PC-3 (cell line): ENCODE results near the gene PSORS1C2. TPM values are rescaled to one million over a fixed set of nuclear protein-coding genes. Genes with fewer than 3 reads are reported as not detected.

ENCODE experiments used
- ATAC-seq: fragments of 200-7000 bp; cut with Tn5 transposase; 2 replicates; pipeline ENCODE4 v1.9.1; 2020; ENCODE audit warnings: mild to moderate bottlenecking, moderate library complexity
- BruUV-seq: library from RNA; stranded (reverse); fragments of 400-500 nt; replicated peaks from 2 replicates; lab custom pipeline; 2021; lab: Mats Ljungman, UMichigan
- CTCF ChIA-PET: fragments of 300-600 bp; sonication (Branson Sonifier 250); formaldehyde crosslinking; loops from one replicate; lab custom pipeline; 2022; ENCODE audit warnings: antibody characterized with exemption; lab: Charles Lee
- POLR2A ChIA-PET: fragments of 300-600 bp; sonication (Branson Sonifier 250); formaldehyde crosslinking; loops from one replicate; lab custom pipeline; 2022; ENCODE audit warnings: antibody characterized with exemption; ENCODE audit not compliant: unreplicated experiment; lab: Charles Lee
- DNase-seq: peaks from one replicate; pipeline ENCODE4 v3.0.0-alpha.2; 2015
- H2AFZ ChIP-seq: fragments of 300-600 bp; sonication (generic); 2 replicates; pipeline ENCODE4 v1.6.0; 2016; ENCODE audit warnings: antibody characterized with exemption, low read length
- H3F3A ChIP-seq: fragments of 300-600 bp; sonication (generic); one replicate; pipeline ENCODE4 v1.6.0; 2017; ENCODE audit warnings: antibody characterized with exemption, low read length, control low read depth, mild to moderate bottlenecking; ENCODE audit not compliant: unreplicated experiment
- H3K27ac ChIP-seq: fragments of 300-600 bp; sonication (generic); 2 replicates; pipeline ENCODE4 v1.5.1; 2016; ENCODE audit warnings: mild to moderate bottlenecking, low read length
- H3K27me3 ChIP-seq: fragments of 300-600 bp; sonication (generic); 2 replicates; pipeline ENCODE4 v1.6.1; 2016; ENCODE audit warnings: low read length, mixed read lengths
- H3K36me3 ChIP-seq: fragments of 300-600 bp; sonication (generic); 2 replicates; pipeline ENCODE4 v1.6.1; 2016; ENCODE audit warnings: low read depth, mixed run types, low read length, mixed read lengths
- H3K4me1 ChIP-seq: fragments of 300-600 bp; sonication (generic); 2 replicates; pipeline ENCODE4 v1.5.1; 2016; ENCODE audit warnings: low read length; ENCODE audit not compliant: insufficient read depth
- H3K4me2 ChIP-seq: fragments of 300-600 bp; sonication (generic); 2 replicates; pipeline ENCODE4 v1.6.0; 2016; ENCODE audit warnings: low read length
- H3K4me3 ChIP-seq: fragments of 300-600 bp; sonication (generic); 2 replicates; pipeline ENCODE4 v1.5.1; 2016; ENCODE audit warnings: mild to moderate bottlenecking, low read length, mixed read lengths
- H3K79me2 ChIP-seq: fragments of 300-600 bp; sonication (generic); 2 replicates; pipeline ENCODE4 v1.6.1; 2017; ENCODE audit warnings: low read length, mixed read lengths
- H3K9ac ChIP-seq: fragments of 300-600 bp; sonication (generic); 2 replicates; pipeline ENCODE4 v1.6.0; 2016; ENCODE audit warnings: mild to moderate bottlenecking, low read length
- H3K9me2 ChIP-seq: fragments of 300-600 bp; sonication (generic); replicated peaks from 2 replicates; pipeline ENCODE4 v1.6.1; 2016; ENCODE audit warnings: mixed run types, low read length, mixed read lengths
- H3K9me3 ChIP-seq: fragments of 300-600 bp; sonication (generic); 2 replicates; pipeline ENCODE4 v1.6.1; 2016; ENCODE audit warnings: low read length, mixed read lengths
- H4K20me1 ChIP-seq: fragments of 300-600 bp; sonication (generic); 2 replicates; pipeline ENCODE4 v1.6.1; 2016; ENCODE audit warnings: low read length, mixed read lengths
- EZH2 ChIP-seq: fragments of 300-600 bp; sonication (generic); IDR thresholded peaks from one replicate; pipeline ENCODE4 v1.6.1; 2017; ENCODE audit warnings: antibody characterized with exemption, mild to moderate bottlenecking, low read length; ENCODE audit not compliant: unreplicated experiment
- EZH2phosphoT487 ChIP-seq: fragments of 300-600 bp; sonication (generic); IDR thresholded peaks from 2 replicates; pipeline ENCODE4 v1.6.1; 2018; ENCODE audit warnings: mild to moderate bottlenecking, antibody characterized with exemption, low read length, borderline replicate concordance
- intact Hi-C: fragments of 100-400 bp; cut with micrococcal nuclease; formaldehyde crosslinking; loops from 2 replicates; pipeline ENCODE4 v1.9.0; 2023
- total RNA-seq: library from RNA; depleted of rRNA; stranded (reverse); fragments of >200 nt; gene quantifications from 2 replicates; pipeline ENCODE4 v1.2.3, GENCODE V29; 2014
- TF ChIP-seq, protein P1 (sequence below): fragments of 300-600 bp; sonication (generic); conservative IDR thresholded peaks from 2 replicates; pipeline ENCODE4 v1.5.1; 2017; ENCODE audit warnings: antibody characterized with exemption, low read depth, mild to moderate bottlenecking, low read length

Gene PSORS1C2
- total RNA-seq, 1 experiment from 2014 or later = not detected

DNA sequence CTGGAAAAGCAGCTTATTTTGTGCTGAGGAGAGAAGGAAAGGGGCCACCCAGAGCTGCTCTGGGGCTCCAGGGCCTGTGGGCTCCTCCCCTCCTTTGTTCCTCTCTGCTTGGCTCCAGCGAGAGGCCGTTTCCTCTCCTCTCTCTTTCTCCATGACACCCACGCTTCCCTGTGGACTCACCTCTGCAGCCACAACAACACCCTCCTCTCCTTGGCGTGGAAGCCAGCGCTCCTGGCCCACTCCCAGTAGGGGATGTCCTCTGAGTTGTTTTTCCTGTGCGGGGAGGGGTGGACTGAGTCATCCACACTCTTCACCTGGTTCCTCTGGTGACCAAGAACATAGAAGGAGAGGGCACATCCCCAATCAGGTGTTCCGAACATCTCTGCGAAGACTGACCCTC, 13.7 kb downstream of the PSORS1C2 start:
- peak; percentile 83 for ATAC-seq
- TF ChIP-seq EZH2 (no peak), EZH2phosphoT487 (no peak)
- Histone ChIP-seq H3K9me3 (no peaks in the 10 kb centered on the region), H3K27ac (peak overlapping the region; percentile 61), H3K79me2 (no peaks in the 10 kb centered on the region), H3K4me2 (peak overlapping the region; percentile 39), H3K9ac (peak overlapping the region; percentile 18; the same call in 1 of the 2 replicates), H3K4me1 (peaks cover 34% of the 10 kb centered on the region), H3K4me3 (no peak overlapping the region), H3K36me3 (no peaks in the 10 kb centered on the region), H4K20me1 (no peaks in the 10 kb centered on the region), H3F3A (no peaks in the 10 kb centered on the region), H3K9me2 (no peaks in the 10 kb centered on the region), H3K27me3 (no peaks in the 10 kb centered on the region), H2AFZ (0 out of 2 replicates have a peak overlapping the region, but pooled peaks have one; percentile 10)
- DNase-seq = peak; percentile 87
- intact Hi-C loops = no loop called here
- POLR2A ChIA-PET = no interaction called here
- BruUV-seq = no TSS peak
- CTCF ChIA-PET = interaction anchor here (0.6 kb wide), 1 partner anchor 73 kb away, joined by 3 read pairs; no protein-coding TSS in a partner anchor

DNA sequence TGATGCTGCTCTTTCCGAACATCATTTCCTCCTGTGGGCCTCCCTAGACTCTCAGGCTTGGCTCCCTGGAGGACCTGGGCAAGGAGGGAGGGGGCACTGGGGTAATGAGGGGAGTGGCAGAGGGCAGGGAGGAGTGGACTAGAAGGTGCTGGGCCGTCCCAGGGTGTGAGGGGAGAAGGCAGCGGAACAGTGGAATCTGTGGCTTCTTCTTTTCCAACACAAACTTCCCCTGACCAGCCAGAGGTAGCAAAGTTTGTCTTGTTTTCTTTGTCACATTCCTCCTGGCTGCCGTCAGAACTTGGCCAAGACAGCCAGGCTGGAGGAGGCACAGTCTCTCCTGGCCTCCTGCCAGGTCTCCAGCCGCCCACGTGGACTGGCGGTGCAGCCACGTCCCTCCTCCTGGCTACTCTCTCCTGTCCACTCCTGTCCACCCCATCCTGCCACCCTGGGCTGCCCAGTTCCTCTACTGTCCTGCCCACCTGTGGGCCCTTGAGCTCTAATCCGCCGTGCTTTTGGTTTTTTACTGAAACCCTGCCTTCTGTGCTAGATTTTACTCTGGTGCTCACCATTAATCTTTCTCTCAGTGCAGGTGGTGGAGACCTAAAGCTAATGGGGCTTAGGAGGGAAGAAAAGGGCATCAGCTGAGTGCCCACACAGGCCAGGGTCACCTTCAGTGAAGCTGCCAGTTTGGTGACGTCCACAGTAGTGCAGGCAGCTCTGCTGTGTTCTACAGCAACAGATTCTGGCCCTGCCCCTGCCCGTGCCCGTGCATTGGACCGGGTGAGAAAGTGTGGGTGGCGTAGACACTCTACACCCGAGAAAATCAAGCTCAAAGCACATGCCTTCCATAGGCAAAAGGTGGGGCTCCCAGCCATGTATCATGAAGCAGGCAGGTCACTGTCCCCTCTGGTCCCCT, 15.8 kb downstream of the PSORS1C2 start:
- Histone ChIP-seq H3K9me3 (no peaks in the 10 kb centered on the region), H3K27me3 (no peaks in the 10 kb centered on the region), H3K4me2 (no peak overlapping the region), H3K4me1 (peaks cover 23% of the 10 kb centered on the region), H3K79me2 (no peaks in the 10 kb centered on the region), H3K9ac (no peak overlapping the region), H2AFZ (no peak overlapping the region), H3K36me3 (no peaks in the 10 kb centered on the region), H3K4me3 (no peak overlapping the region), H3K9me2 (no peaks in the 10 kb centered on the region), H4K20me1 (no peaks in the 10 kb centered on the region), H3K27ac (no peak overlapping the region), H3F3A (no peaks in the 10 kb centered on the region)
- DNase-seq (no peak), ATAC-seq (no peak)
- intact Hi-C loops = no loop called here
- BruUV-seq = no TSS peak
- ChIA-PET CTCF (interaction anchor here (0.7 kb wide), 1 partner anchor 31 kb away, joined by 3 read pairs; no protein-coding TSS in a partner anchor), POLR2A (no interaction called here)
- TF ChIP-seq, protein P1, sequence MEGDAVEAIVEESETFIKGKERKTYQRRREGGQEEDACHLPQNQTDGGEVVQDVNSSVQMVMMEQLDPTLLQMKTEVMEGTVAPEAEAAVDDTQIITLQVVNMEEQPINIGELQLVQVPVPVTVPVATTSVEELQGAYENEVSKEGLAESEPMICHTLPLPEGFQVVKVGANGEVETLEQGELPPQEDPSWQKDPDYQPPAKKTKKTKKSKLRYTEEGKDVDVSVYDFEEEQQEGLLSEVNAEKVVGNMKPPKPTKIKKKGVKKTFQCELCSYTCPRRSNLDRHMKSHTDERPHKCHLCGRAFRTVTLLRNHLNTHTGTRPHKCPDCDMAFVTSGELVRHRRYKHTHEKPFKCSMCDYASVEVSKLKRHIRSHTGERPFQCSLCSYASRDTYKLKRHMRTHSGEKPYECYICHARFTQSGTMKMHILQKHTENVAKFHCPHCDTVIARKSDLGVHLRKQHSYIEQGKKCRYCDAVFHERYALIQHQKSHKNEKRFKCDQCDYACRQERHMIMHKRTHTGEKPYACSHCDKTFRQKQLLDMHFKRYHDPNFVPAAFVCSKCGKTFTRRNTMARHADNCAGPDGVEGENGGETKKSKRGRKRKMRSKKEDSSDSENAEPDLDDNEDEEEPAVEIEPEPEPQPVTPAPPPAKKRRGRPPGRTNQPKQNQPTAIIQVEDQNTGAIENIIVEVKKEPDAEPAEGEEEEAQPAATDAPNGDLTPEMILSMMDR = no peak
- no peak for TF ChIP-seq EZH2phosphoT487
- TF ChIP-seq EZH2 = no peak

DNA sequence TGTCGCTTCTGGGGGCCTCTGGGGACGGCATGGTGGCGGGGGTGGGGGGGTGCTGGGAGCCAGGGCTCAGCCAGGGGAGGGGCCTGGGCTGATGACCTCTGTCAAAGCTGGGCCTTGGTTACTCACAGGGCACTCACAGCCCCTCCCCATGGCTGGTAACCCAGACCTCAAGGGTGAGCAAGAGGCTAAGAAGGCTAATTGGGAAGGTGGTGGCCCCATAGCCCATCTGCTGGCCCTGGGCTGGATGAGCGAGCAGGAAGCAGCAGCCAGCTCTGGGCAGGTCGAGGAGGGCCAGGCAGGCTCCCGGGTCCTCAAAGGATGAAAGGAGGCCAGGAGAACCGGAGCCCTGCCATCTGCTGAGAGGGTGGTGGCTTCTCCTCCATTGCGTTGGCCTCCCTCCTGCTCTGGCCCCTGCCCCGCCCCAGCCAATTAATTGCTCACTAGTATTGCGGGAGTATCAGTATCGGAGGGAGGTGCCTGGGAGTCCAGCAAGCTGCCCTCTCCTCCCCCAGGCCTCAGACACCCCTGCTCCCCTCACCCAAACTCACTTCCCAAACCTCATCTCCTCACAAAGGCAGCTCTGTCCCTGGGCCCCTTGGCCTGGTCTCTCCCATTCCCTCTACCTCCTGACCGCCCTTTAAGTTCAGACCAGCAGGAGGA, 17.6 kb downstream of the PSORS1C2 start:
- Histone ChIP-seq H3K9ac (no peak overlapping the region), H3K36me3 (no peaks in the 10 kb centered on the region), H3K27ac (no peak overlapping the region), H3K4me2 (no peak overlapping the region), H3K9me2 (no peaks in the 10 kb centered on the region), H3F3A (no peaks in the 10 kb centered on the region), H3K27me3 (no peaks in the 10 kb centered on the region), H4K20me1 (no peaks in the 10 kb centered on the region), H3K4me3 (no peak overlapping the region), H3K4me1 (peaks cover 22% of the 10 kb centered on the region), H2AFZ (no peak overlapping the region), H3K79me2 (peaks cover 13% of the 10 kb centered on the region), H3K9me3 (no peaks in the 10 kb centered on the region)
- intact Hi-C loops = no loop called here
- ChIA-PET CTCF (no interaction called here), POLR2A (no interaction called here)
- no TSS peak for BruUV-seq
- no peak for TF ChIP-seq EZH2
- DNase-seq (no peak), ATAC-seq (no peak)
